K562 (cell line): Measurements from ENCODE around the gene THEM5. TPM values are rescaled to one million over a fixed set of nuclear protein-coding genes. Genes with fewer than 3 reads are reported as not detected.

ENCODE experiments used
- ATAC-seq: fragments of 200-7000 bp; cut with Tn5 transposase; 3 replicates; pipeline ENCODE4 v1.9.1; 2020; ENCODE audit warnings: moderate library complexity
- BruUV-seq: library from RNA; stranded (reverse); fragments of 400-500 nt; replicated peaks from 2 replicates; lab custom pipeline; 2021; lab: Mats Ljungman, UMichigan
- CTCF ChIA-PET: fragments of 300-600 bp; formaldehyde crosslinking; extraction: SDS; loops from one replicate; lab custom pipeline; 2021; ENCODE audit warnings: low intra/inter-chr PET ratio; lab: Yijun Ruan, JAX
- POLR2A ChIA-PET: fragments of 300-600, 350-650 bp; sonication (Branson Sonifier 250); formaldehyde crosslinking; extraction: SDS; loops from one replicate; lab custom pipeline; 2021; ENCODE audit warnings: antibody characterized with exemption, inconsistent platforms; lab: Yijun Ruan, JAX
- DNase-seq, 4 experiments: peaks; one replicate each; pipeline versions ENCODE4 v3.0.0 to v3.0.0-alpha.2; 2011 to 2018; ENCODE audit warnings: low spot score in 3 of 4, mixed read lengths in 3 of 4; ENCODE audit errors: extremely low read depth in 1 of 4
- FAIRE-seq: peaks from 2 replicates; lab custom pipeline; 2011; peaks lifted over from hg19 to GRCh38; lab: Jason Lieb, UNC
- H2AFZ ChIP-seq: 2 replicates; pipeline ENCODE4 v1.6.0; 2011; ENCODE audit warnings: low read depth, low read length, control low read depth, inconsistent platforms
- H3K27ac ChIP-seq: fragments of 200-600 bp; 3 replicates; pipeline ENCODE4 v1.8.0; 2011; ENCODE audit warnings: low read depth, mild to moderate bottlenecking, control low read depth, inconsistent platforms, low read length, moderate library complexity, mixed read lengths; ENCODE audit errors: extremely low read depth
- H3K27me3 ChIP-seq, 2 experiments: fragments of 300-600 bp in 1 of 2; 2 replicates in 1 of 2; 3 replicates in 1 of 2; pipeline versions ENCODE4 v1.6.0 to v1.8.0; 2011; ENCODE audit warnings: inconsistent platforms in 2 of 2, low read length in 2 of 2, mild to moderate bottlenecking in 1 of 2, mixed read lengths in 1 of 2, moderate library complexity in 1 of 2; ENCODE audit not compliant: control insufficient read depth in 2 of 2, insufficient read depth in 2 of 2
- H3K36me3 ChIP-seq: fragments of 300-600 bp; 3 replicates; pipeline ENCODE4 v1.8.0; 2011; ENCODE audit warnings: mild to moderate bottlenecking, low read length, inconsistent platforms; ENCODE audit not compliant: control insufficient read depth, insufficient read depth
- H3K4me1 ChIP-seq, 2 experiments: fragments of 200-600 bp in 1 of 2; replicated peaks in 1 of 2; 2 replicates in 1 of 2; 3 replicates in 1 of 2; pipeline versions ENCODE4 v1.5.1 to v1.8.0; 2011; ENCODE audit warnings: inconsistent platforms in 2 of 2, low read length in 2 of 2, mild to moderate bottlenecking in 1 of 2, mixed read lengths in 1 of 2, moderate library complexity in 1 of 2; ENCODE audit not compliant: control insufficient read depth in 2 of 2, insufficient read depth in 2 of 2
- H3K4me2 ChIP-seq: 2 replicates; pipeline ENCODE4 v1.6.1; 2011; ENCODE audit warnings: low read length, control low read depth, inconsistent platforms, mixed read lengths; ENCODE audit not compliant: insufficient read depth
- H3K4me3 ChIP-seq: fragments of 200-600 bp; sonication (generic), shearing (Covaris generic); 2 replicates; pipeline ENCODE4 v1.5.1; 2016; ENCODE audit warnings: control low read depth, inconsistent platforms
- H3K79me2 ChIP-seq: fragments of 200-600 bp; 3 replicates; pipeline ENCODE4 v1.8.0; 2011; ENCODE audit warnings: low read length, inconsistent platforms; ENCODE audit not compliant: control insufficient read depth, insufficient read depth
- H3K9ac ChIP-seq, 2 experiments: 2 replicates each; pipeline versions ENCODE4 v1.6.0 to v1.6.1; 2011; ENCODE audit warnings: low read depth in 2 of 2, low read length in 2 of 2, control low read depth in 1 of 2, inconsistent platforms in 1 of 2, mild to moderate bottlenecking in 1 of 2, mixed read lengths in 1 of 2; ENCODE audit not compliant: insufficient read depth in 1 of 2
- H3K9me1 ChIP-seq: one replicate; pipeline ENCODE4 v1.6.0; 2011; ENCODE audit warnings: inconsistent platforms, mild to moderate bottlenecking, low read length, moderate library complexity; ENCODE audit not compliant: control insufficient read depth, insufficient read depth
- H3K9me3 ChIP-seq: replicated peaks from 2 replicates; pipeline ENCODE4 v1.5.1; 2011; ENCODE audit warnings: low read depth, low read length, inconsistent platforms; ENCODE audit not compliant: control insufficient read depth, insufficient read depth
- H4K20me1 ChIP-seq: replicated peaks from 2 replicates; pipeline ENCODE4 v1.6.1; 2011; ENCODE audit warnings: low read length, inconsistent platforms, mixed read lengths; ENCODE audit not compliant: control insufficient read depth, insufficient read depth
- CAMTA2 ChIP-seq: fragments of 250-450 bp; sonication (Bioruptor Pico); conservative IDR thresholded peaks from 2 replicates; pipeline ENCODE4 v1.5.1; 2022
- DEAF1 ChIP-seq: fragments of 450-650 bp; formaldehyde crosslinking; IDR thresholded peaks from 2 replicates; pipeline ENCODE4 v1.4.0; 2020; ENCODE audit warnings: mild to moderate bottlenecking, moderate library complexity
- E2F4 ChIP-seq: sonication (generic); formaldehyde crosslinking; IDR thresholded peaks from 2 replicates; pipeline ENCODE4 v1.8.0; 2022; ENCODE audit warnings: mild to moderate bottlenecking, low read depth, missing genetic modification reagents
- FOSL1 ChIP-seq: fragments of 200-800 bp; sonication (Bioruptor generic); conservative IDR thresholded peaks from 2 replicates; pipeline ENCODE4 v1.6.1; 2016; ENCODE audit warnings: missing genetic modification characterization, missing compliant biosample characterization
- HDGF ChIP-seq: fragments of 450-650 bp; IDR thresholded peaks from 2 replicates; pipeline ENCODE4 v1.6.1; 2016
- MED1 ChIP-seq: sonication (generic); formaldehyde crosslinking; IDR thresholded peaks from 2 replicates; pipeline ENCODE4 v1.8.1; 2023; ENCODE audit warnings: missing genetic modification reagents, borderline replicate concordance
- POLR2A ChIP-seq: fragments of 450-650 bp; conservative IDR thresholded peaks from 2 replicates; pipeline ENCODE4 v1.6.1; 2016
- STAG1 ChIP-seq: sonication (generic); formaldehyde crosslinking; IDR thresholded peaks from 2 replicates; pipeline ENCODE4 v1.5.0; 2020; ENCODE audit warnings: missing genetic modification reagents, borderline replicate concordance
- ZC3H8 ChIP-seq: fragments of 450-650 bp; IDR thresholded peaks from 2 replicates; pipeline ENCODE4 v1.6.1; 2017
- WGBS: fragments of 100-300 bp; shearing (Covaris generic); methylation state at CpG from one replicate; pipeline ENCODE4 v1.1.6; 2016; ENCODE audit warnings: low coverage, mixed read lengths; ENCODE audit not compliant: insufficient coverage; ENCODE audit errors: missing lambda C conversion rate; 5-methylcytosine and 5-hydroxymethylcytosine counted together
- in situ Hi-C: fragments of 300-500 bp; cut with MboI; formaldehyde crosslinking; loops from 4 replicates; pipeline ENCODE4 v1.15.0; 2018; ENCODE audit warnings: inconsistent platforms, mixed read lengths
- intact Hi-C: fragments of 100-400 bp; cut with micrococcal nuclease; formaldehyde crosslinking; loops from 2 replicates; pipeline ENCODE4 v1.14.2; 2022
- polyA plus RNA-seq, 8 experiments: library from polyadenylated mRNA; depleted of rRNA in 4 of 8; stranded (reverse) in 5 of 8; unstranded in 3 of 8; fragments of >200 nt; fragmentation: Nextera tagmentation in 2 of 8; fragmentation: Illumina TruSeq in 1 of 8; extraction: Ambion mirVana in 2 of 8; extraction: Trizol in 1 of 8; gene quantifications; 2 replicates each; pipeline versions ENCODE4 v1.2.1 to v1.2.3, GENCODE V29; 2011 to 2014; ENCODE audit warnings: inconsistent platforms in 1 of 8, missing spikeins in 1 of 8
- total RNA-seq, 7 experiments: library from RNA; depleted of rRNA in 6 of 7; stranded (reverse); fragments of >200 nt in 6 of 7; fragmentation: Illumina TruSeq in 2 of 7; extraction: Trizol in 2 of 7; gene quantifications; 2 replicates each; pipeline versions ENCODE4 v1.2.1 to v1.2.3, GENCODE V29; 2011 to 2021; ENCODE audit warnings: low replicate concordance in 1 of 7
- TF ChIP-seq, protein P1 (sequence below), 2 experiments: fragments of 450-650 bp in 1 of 2; sonication (generic) in 1 of 2; formaldehyde crosslinking in 1 of 2; IDR thresholded peaks in 1 of 2; conservative IDR thresholded peaks in 1 of 2; 2 replicates each; pipeline versions ENCODE4 v1.6.1 to v1.8.1; 2016 to 2023; ENCODE audit warnings: mild to moderate bottlenecking in 2 of 2, moderate library complexity in 2 of 2, inconsistent platforms in 1 of 2, missing genetic modification reagents in 1 of 2
- TF ChIP-seq, protein P2 (sequence below): sonication (generic); formaldehyde crosslinking; IDR thresholded peaks from 2 replicates; pipeline ENCODE4 v1.8.0; 2022; ENCODE audit warnings: missing genetic modification reagents, mild to moderate bottlenecking, borderline replicate concordance

THEM5 gene
- total and polyA plus RNA-seq, 9 of the 15 experiments (the other 6 are each of a cell fraction or from before 2014, with no cell fraction given): not detected

GRCh38 chr1:151841141-151841540 is 12.4 kb downstream of the THEM5 start:
- no peak overlapping the region for H3K27ac ChIP-seq
- 0% methylated on average over 2 of the region's 2 CpGs for WGBS
- ChIA-PET POLR2A (no interaction called here), CTCF (no interaction called here)
- no peaks in the 10 kb centered on the region for H3K36me3 ChIP-seq
- peaks cover 4 to 18% of the 10 kb centered on the region in 2 experiments; a peak in 4 of 5 replicates for H3K4me1 ChIP-seq
- H3K4me3 ChIP-seq: no peak overlapping the region
- DNase-seq (no peak), ATAC-seq (no peak), FAIRE-seq (no peak)
- no peaks in the 10 kb centered on the region for H3K79me2 ChIP-seq
- no TSS peak for BruUV-seq
- in situ Hi-C loops (no loop called here), intact Hi-C loops (no loop called here)
- H3K9me3 ChIP-seq: no peaks in the 10 kb centered on the region
- H2AFZ ChIP-seq: no peak overlapping the region
- no peaks in the 10 kb centered on the region for H3K9me1 ChIP-seq
- H4K20me1 ChIP-seq: no peaks in the 10 kb centered on the region
- no peak overlapping the region for H3K9ac ChIP-seq
- peaks cover 4 to 12% of the 10 kb centered on the region in 2 experiments; a peak in 3 of 5 replicates for H3K27me3 ChIP-seq
- TF ChIP-seq HDGF (no peak), FOSL1 (tag) (peak; percentile 74), MED1 (no peak)
- TF ChIP-seq, protein P1, sequence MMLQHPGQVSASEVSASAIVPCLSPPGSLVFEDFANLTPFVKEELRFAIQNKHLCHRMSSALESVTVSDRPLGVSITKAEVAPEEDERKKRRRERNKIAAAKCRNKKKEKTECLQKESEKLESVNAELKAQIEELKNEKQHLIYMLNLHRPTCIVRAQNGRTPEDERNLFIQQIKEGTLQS (IDR thresholded peaks at IDR 0.05): peak; percentile 12; the same call in 1 of the 2 replicates
- TF ChIP-seq, protein P1 (CRISPR knock-in tag; conservative IDR thresholded peaks at IDR 0.05): no peak
- H3K4me2 ChIP-seq: no peak overlapping the region

GRCh38 chr1:151840421-151840820 is 13.1 kb downstream of the THEM5 start:
- no peak overlapping the region for H3K27ac ChIP-seq
- no peak for ATAC-seq
- intact Hi-C loops: no loop called here
- TF ChIP-seq E2F4: no peak
- TF ChIP-seq ZC3H8: no peak
- no peak for TF ChIP-seq POLR2A
- TF ChIP-seq DEAF1 (CRISPR knock-in tag): no peak
- TF ChIP-seq, protein P2, sequence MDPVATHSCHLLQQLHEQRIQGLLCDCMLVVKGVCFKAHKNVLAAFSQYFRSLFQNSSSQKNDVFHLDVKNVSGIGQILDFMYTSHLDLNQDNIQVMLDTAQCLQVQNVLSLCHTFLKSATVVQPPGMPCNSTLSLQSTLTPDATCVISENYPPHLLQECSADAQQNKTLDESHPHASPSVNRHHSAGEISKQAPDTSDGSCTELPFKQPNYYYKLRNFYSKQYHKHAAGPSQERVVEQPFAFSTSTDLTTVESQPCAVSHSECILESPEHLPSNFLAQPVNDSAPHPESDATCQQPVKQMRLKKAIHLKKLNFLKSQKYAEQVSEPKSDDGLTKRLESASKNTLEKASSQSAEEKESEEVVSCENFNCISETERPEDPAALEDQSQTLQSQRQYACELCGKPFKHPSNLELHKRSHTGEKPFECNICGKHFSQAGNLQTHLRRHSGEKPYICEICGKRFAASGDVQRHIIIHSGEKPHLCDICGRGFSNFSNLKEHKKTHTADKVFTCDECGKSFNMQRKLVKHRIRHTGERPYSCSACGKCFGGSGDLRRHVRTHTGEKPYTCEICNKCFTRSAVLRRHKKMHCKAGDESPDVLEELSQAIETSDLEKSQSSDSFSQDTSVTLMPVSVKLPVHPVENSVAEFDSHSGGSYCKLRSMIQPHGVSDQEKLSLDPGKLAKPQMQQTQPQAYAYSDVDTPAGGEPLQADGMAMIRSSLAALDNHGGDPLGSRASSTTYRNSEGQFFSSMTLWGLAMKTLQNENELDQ (CRISPR knock-in tag): no peak
- no peak for TF ChIP-seq STAG1 (CRISPR knock-in tag)
- no peak for TF ChIP-seq CAMTA2

More at GRCh38 chr1:151840421-151840820, 13.1 kb downstream of the THEM5 start:
- no peaks in the 10 kb centered on the region for H3K79me2 ChIP-seq
- no peak overlapping the region for H3K4me2 ChIP-seq
- FAIRE-seq (no peak), DNase-seq (no peak)
- no peak overlapping the region for H3K9ac ChIP-seq
- H3K27me3 ChIP-seq: peaks cover 4 to 12% of the 10 kb centered on the region in 2 experiments; a peak in 3 of 5 replicates
- ChIA-PET POLR2A (no interaction called here), CTCF (no interaction called here)
- in situ Hi-C loops: no loop called here
- H3K9me1 ChIP-seq: no peaks in the 10 kb centered on the region
- H2AFZ ChIP-seq: no peak overlapping the region
- H3K9me3 ChIP-seq: no peaks in the 10 kb centered on the region
- H3K4me1 ChIP-seq: peaks cover 0 to 13% of the 10 kb centered on the region in 2 experiments; a peak in 2 of 5 replicates
- no peaks in the 10 kb centered on the region for H4K20me1 ChIP-seq
- BruUV-seq: no TSS peak
- no peak overlapping the region for H3K4me3 ChIP-seq
- no peaks in the 10 kb centered on the region for H3K36me3 ChIP-seq
